Choroid plexus epithelial cell (primary cell): ENCODE measurements around the gene PTGES2.

Experiments
- DNase-seq: peaks from one replicate; pipeline ENCODE4 v3.0.0-alpha.2; 2010; ENCODE audit warnings: low read depth
- H3K4me3 ChIP-seq: 2 replicates; pipeline ENCODE4 v1.5.1; 2011; ENCODE audit warnings: low read depth, mild to moderate bottlenecking, control low read depth, low read length, moderate library complexity
- CTCF ChIP-seq: conservative IDR thresholded peaks from 2 replicates; pipeline ENCODE4 v1.5.1; 2011; ENCODE audit warnings: low read depth, mild to moderate bottlenecking, control low read depth, inconsistent platforms, low read length, moderate library complexity

The PTGES2 gene

GRCh38 chr9:128149001-128149701 lies 21.6 kb upstream of the PTGES2 start, which contains the start of gene LCN2:
TSS of gene LCN2 (plus strand) at chr9:128149453. CDS start at chr9:128149526, 73 bp downstream.
- no peak for DNase-seq
- H3K4me3 ChIP-seq = no peak within 1 kb of the TSS
- no peak for TF ChIP-seq CTCF

- no peak for DNase-seq
- H3K4me3 ChIP-seq = no peak overlapping the region
- TF ChIP-seq CTCF = no peak
Measured at GRCh38 chr9:128148509-128149000, 21.0 kb upstream of the PTGES2 start.

- H3K4me3 ChIP-seq = no peak overlapping the region
- no peak for DNase-seq
- TF ChIP-seq CTCF = no peak
Measured at GRCh38 chr9:128146591-128147120, 19.1 kb upstream of the PTGES2 start.

- no peak overlapping the region for H3K4me3 ChIP-seq
- no peak for DNase-seq
- TF ChIP-seq CTCF = no peak
Measured at GRCh38 chr9:128145951-128146351, 18.4 kb upstream of the PTGES2 start.

GRCh38 chr9:128145536-128145935 lies 18.0 kb upstream of the PTGES2 start:
- no peak for DNase-seq
- no peak for TF ChIP-seq CTCF
- H3K4me3 ChIP-seq = no peak overlapping the region

- TF ChIP-seq CTCF = no peak
- no peak for DNase-seq
- H3K4me3 ChIP-seq = no peak overlapping the region
Measured at GRCh38 chr9:128144239-128145181, 17.0 kb upstream of the PTGES2 start.
